HepG2 (cell line): ENCODE results near the gene GPR15LG. TPM values are rescaled to one million over a fixed set of nuclear protein-coding genes. Genes with fewer than 3 reads are reported as not detected.

Source experiments
- ATAC-seq: fragments of 200-7000 bp; cut with Tn5 transposase; 3 replicates; pipeline ENCODE4 v1.9.1; 2020; ENCODE audit warnings: mild to moderate bottlenecking, moderate library complexity
- BruUV-seq: library from RNA; stranded (reverse); fragments of 400-500 nt; replicated peaks from 2 replicates; lab custom pipeline; 2021; lab: Mats Ljungman, UMichigan
- CTCF ChIA-PET: fragments of 300-600 bp; formaldehyde crosslinking; extraction: SDS; loops from one replicate; lab custom pipeline; 2021; ENCODE audit warnings: low total read pairs, inconsistent platforms, low intra/inter-chr PET ratio; lab: Yijun Ruan, JAX
- POLR2A ChIA-PET: fragments of 350-600 bp; sonication (Branson Sonifier 250); formaldehyde crosslinking; loops from one replicate; lab custom pipeline; 2020; ENCODE audit warnings: antibody characterized with exemption, inconsistent platforms; lab: Yijun Ruan, JAX
- DNase-seq: peaks from one replicate; pipeline ENCODE4 v3.0.0-alpha.2; 2015; ENCODE audit warnings: low spot score
- FAIRE-seq: peaks from 3 replicates; lab custom pipeline; 2011; peaks lifted over from hg19 to GRCh38; lab: Jason Lieb, UNC
- H2AFZ ChIP-seq: one replicate; pipeline ENCODE4 v1.6.1; 2011; ENCODE audit warnings: low read length, inconsistent platforms
- H3K27ac ChIP-seq: fragments of 300-600 bp; 3 replicates; pipeline ENCODE4 v1.8.0; 2011; ENCODE audit warnings: mixed run types, mild to moderate bottlenecking, mixed read lengths, low read length, inconsistent platforms; ENCODE audit not compliant: insufficient read depth; ENCODE audit errors: extremely low read length
- H3K27me3 ChIP-seq, 2 experiments: fragments of 200-600 bp in 1 of 2; 2 replicates in 1 of 2; 3 replicates in 1 of 2; pipeline versions ENCODE4 v1.6.0 to v1.8.0; 2011; ENCODE audit warnings: low read length in 2 of 2, mild to moderate bottlenecking in 2 of 2, moderate library complexity in 2 of 2, inconsistent platforms in 1 of 2; ENCODE audit not compliant: insufficient read depth in 2 of 2, control insufficient read depth in 1 of 2
- H3K36me3 ChIP-seq, 2 experiments: fragments of 200-600 bp in 1 of 2; replicated peaks in 1 of 2; 2 replicates in 1 of 2; 3 replicates in 1 of 2; pipeline versions ENCODE4 v1.5.1 to v1.8.0; 2011; ENCODE audit warnings: low read length in 2 of 2, inconsistent platforms in 1 of 2; ENCODE audit not compliant: insufficient read depth in 2 of 2, control insufficient read depth in 1 of 2
- H3K4me1 ChIP-seq: 2 replicates; pipeline ENCODE4 v1.5.1; 2012; ENCODE audit warnings: low read length, inconsistent platforms; ENCODE audit not compliant: insufficient read depth
- H3K4me2 ChIP-seq: 2 replicates; pipeline ENCODE4 v1.6.0; 2011; ENCODE audit warnings: low read depth, low read length, inconsistent platforms
- H3K4me3 ChIP-seq, 3 experiments: fragments of 200-600 bp in 1 of 3; sonication (generic), shearing (Covaris generic) in 1 of 3; replicated peaks in 1 of 3; 2 replicates each; pipeline ENCODE4 v1.5.1; 2011 to 2016; ENCODE audit warnings: low read length in 3 of 3, inconsistent platforms in 2 of 3, low read depth in 2 of 3, mild to moderate bottlenecking in 2 of 3, control low read depth in 1 of 3, mixed read lengths in 1 of 3; ENCODE audit not compliant: insufficient read depth in 1 of 3
- H3K79me2 ChIP-seq: one replicate; pipeline ENCODE4 v1.6.1; 2011; ENCODE audit warnings: low read length, inconsistent platforms; ENCODE audit not compliant: insufficient read depth
- H3K9ac ChIP-seq: 2 replicates; pipeline ENCODE4 v1.6.0; 2011; ENCODE audit warnings: mild to moderate bottlenecking, low read depth, low read length, inconsistent platforms; ENCODE audit not compliant: insufficient read depth
- H3K9me3 ChIP-seq: 2 replicates; pipeline ENCODE4 v1.5.1; 2012; ENCODE audit warnings: mild to moderate bottlenecking, low read length
- H4K20me1 ChIP-seq: 2 replicates; pipeline ENCODE4 v1.6.0; 2011; ENCODE audit warnings: inconsistent platforms, mild to moderate bottlenecking, low read length, moderate library complexity; ENCODE audit not compliant: insufficient read depth
- AKAP8 ChIP-seq: sonication (generic); formaldehyde crosslinking; IDR thresholded peaks from 2 replicates; pipeline ENCODE4 v1.5.1; 2020; ENCODE audit warnings: mild to moderate bottlenecking, missing genetic modification reagents
- ARNT2 ChIP-seq: sonication (generic); formaldehyde crosslinking; IDR thresholded peaks from 2 replicates; pipeline ENCODE4 v1.8.0; 2022; ENCODE audit warnings: mild to moderate bottlenecking, low read depth, missing genetic modification reagents, moderate library complexity
- CBFB ChIP-seq: sonication (generic); formaldehyde crosslinking; IDR thresholded peaks from 2 replicates; pipeline ENCODE4 v1.4.0; 2020; ENCODE audit warnings: missing genetic modification reagents
- EP300 ChIP-seq, 3 experiments: sonication (generic) in 1 of 3; formaldehyde crosslinking in 1 of 3; IDR thresholded peaks; 2 replicates each; pipeline versions ENCODE4 v1.5.1 to v1.6.1; 2011 to 2020; ENCODE audit warnings: low read depth in 2 of 3, low read length in 2 of 3, borderline replicate concordance in 1 of 3, improper control_type of control experiment in 1 of 3, mild to moderate bottlenecking in 1 of 3, missing genetic modification reagents in 1 of 3, moderate library complexity in 1 of 3
- ETV6 ChIP-seq: sonication (generic); formaldehyde crosslinking; conservative IDR thresholded peaks from 2 replicates; pipeline ENCODE4 v1.4.0; 2020; ENCODE audit warnings: missing genetic modification reagents
- HNRNPL ChIP-seq: fragments of 200-400 bp; formaldehyde crosslinking; IDR thresholded peaks from 2 replicates; pipeline ENCODE4 v1.6.1; 2017; ENCODE audit warnings: mild to moderate bottlenecking, low read depth, low read length
- HOXA3 ChIP-seq: sonication (generic); formaldehyde crosslinking; IDR thresholded peaks from 2 replicates; pipeline ENCODE4 v1.5.0; 2020; ENCODE audit warnings: missing genetic modification reagents
- HOXA5 ChIP-seq: sonication (generic); formaldehyde crosslinking; IDR thresholded peaks from 2 replicates; pipeline ENCODE4 v1.4.0; 2020; ENCODE audit warnings: missing genetic modification reagents
- NR2F6 ChIP-seq, 2 experiments: IDR thresholded peaks; 2 replicates each; pipeline ENCODE4 v1.6.1; 2016; ENCODE audit warnings: antibody characterized with exemption in 1 of 2, mild to moderate bottlenecking in 1 of 2
- SETDB1 ChIP-seq: sonication (generic); formaldehyde crosslinking; IDR thresholded peaks from 2 replicates; pipeline ENCODE4 v1.5.1; 2020; ENCODE audit warnings: missing genetic modification reagents, mild to moderate bottlenecking, borderline replicate concordance
- TMF1 ChIP-seq: sonication (generic); formaldehyde crosslinking; IDR thresholded peaks from 2 replicates; pipeline ENCODE4 v1.8.1; 2022; ENCODE audit warnings: low read depth, missing genetic modification reagents
- ZNF232 ChIP-seq: sonication (generic); formaldehyde crosslinking; IDR thresholded peaks from 2 replicates; pipeline ENCODE4 v1.4.0; 2020; ENCODE audit warnings: missing genetic modification reagents, borderline replicate concordance
- ZNF512B ChIP-seq: sonication (generic); formaldehyde crosslinking; IDR thresholded peaks from 2 replicates; pipeline ENCODE4 v1.5.1; 2020; ENCODE audit warnings: missing genetic modification reagents, mild to moderate bottlenecking, borderline replicate concordance
- ZNF674 ChIP-seq: sonication (generic); formaldehyde crosslinking; IDR thresholded peaks from 2 replicates; pipeline ENCODE4 v1.5.0; 2020; ENCODE audit warnings: low read depth, mild to moderate bottlenecking, missing genetic modification reagents
- ZNF83 ChIP-seq: sonication (generic); formaldehyde crosslinking; IDR thresholded peaks from 2 replicates; pipeline ENCODE4 v1.4.0; 2020; ENCODE audit warnings: missing genetic modification reagents, mild to moderate bottlenecking, borderline replicate concordance
- ZNF878 ChIP-seq: sonication (generic); formaldehyde crosslinking; IDR thresholded peaks from 2 replicates; pipeline ENCODE4 v1.8.1; 2023; ENCODE audit warnings: mild to moderate bottlenecking, missing genetic modification reagents, moderate library complexity
- WGBS: methylation state at CpG from one replicate; pipeline ENCODE4 v1.1.6; 2017; ENCODE audit warnings: low lambda C conversion rate; 5-methylcytosine and 5-hydroxymethylcytosine counted together
- in situ Hi-C: cut with HindIII; loops from 2 replicates; pipeline ENCODE4 v1.10.0; 2017; ENCODE audit warnings: low pct_unique_long_range_greater_than_20kb; ENCODE audit not compliant: extremely low pct_ligation_motif_present
- intact Hi-C: fragments of 100-400 bp; cut with micrococcal nuclease; formaldehyde crosslinking; loops from one replicate; pipeline ENCODE4 v1.10.0; 2022; ENCODE audit not compliant: unreplicated experiment
- polyA plus RNA-seq, 8 experiments: library from polyadenylated mRNA; depleted of rRNA in 3 of 8; stranded (reverse) in 7 of 8; unstranded in 1 of 8; fragments of >200 nt; fragmentation: Illumina TruSeq in 4 of 8; extraction: Trizol in 4 of 8; gene quantifications; 2 replicates each; pipeline versions ENCODE4 v1.2.1 to v1.2.3, GENCODE V29; 2011 to 2016; ENCODE audit warnings: low read depth in 4 of 8, missing spikeins in 1 of 8, mixed read lengths in 1 of 8; ENCODE audit not compliant: insufficient read depth in 1 of 8
- total RNA-seq, 5 experiments: library from RNA; depleted of rRNA; stranded (reverse); fragments of >200 nt; fragmentation: Illumina TruSeq; extraction: Trizol; gene quantifications; 2 replicates each; pipeline ENCODE4 v1.2.3, GENCODE V29; 2016; ENCODE audit warnings: low read depth in 1 of 5
- TF ChIP-seq, protein P1 (sequence below): sonication (generic); formaldehyde crosslinking; IDR thresholded peaks from 2 replicates; pipeline ENCODE4 v1.5.0; 2020; ENCODE audit warnings: mild to moderate bottlenecking, missing genetic modification reagents, borderline replicate concordance
- TF ChIP-seq, protein P2 (sequence below): IDR thresholded peaks from 2 replicates; pipeline ENCODE4 v1.6.1; 2018; ENCODE audit warnings: missing genetic modification reagents

Gene GPR15LG
- total and polyA plus RNA-seq, 2 of the 13 experiments (the other 11 are each of a cell fraction or from before 2014, with no cell fraction given): not detected

DNA sequence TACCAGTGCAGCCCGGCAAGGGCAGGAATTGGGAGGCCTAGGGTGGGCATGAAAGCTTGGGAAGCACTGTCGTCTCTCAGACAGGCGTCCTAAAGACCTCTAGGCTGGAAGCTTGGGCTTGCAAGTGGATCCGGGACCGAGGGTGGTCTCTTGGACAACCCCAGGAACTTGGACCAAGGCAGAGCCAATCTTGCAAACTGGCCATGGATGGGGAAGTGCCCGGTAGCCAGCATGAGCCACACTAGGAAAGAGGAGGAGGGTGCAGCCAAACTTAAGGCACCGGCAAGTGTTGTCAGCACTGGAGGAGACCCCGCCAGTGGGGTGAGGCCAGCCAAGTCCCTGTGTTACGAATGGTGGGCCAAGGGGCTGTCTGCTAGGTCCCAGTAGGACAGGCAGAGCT, 43.2 kb downstream of the GPR15LG start:
- Histone ChIP-seq H3K4me2 (no peak overlapping the region), H3K4me3 (no peak overlapping the region), H4K20me1 (no peaks in the 10 kb centered on the region), H3K36me3 (no peaks in the 10 kb centered on the region), H3K79me2 (no peaks in the 10 kb centered on the region), H3K27ac (no peak overlapping the region), H3K9ac (no peak overlapping the region), H3K27me3 (no peaks in the 10 kb centered on the region), H2AFZ (no peak overlapping the region), H3K4me1 (no peaks in the 10 kb centered on the region), H3K9me3 (peaks cover 6% of the 10 kb centered on the region; the same call in 1 of the 2 replicates)
- TF ChIP-seq NR2F6 (IDR thresholded peaks at IDR 0.05) (no peak), NR2F6 (CRISPR knock-in tag; IDR thresholded peaks at IDR 0.05) (no peak), CBFB (CRISPR knock-in tag) (no peak), ZNF83 (CRISPR knock-in tag) (no peak), ZNF878 (no peak), HNRNPL (no peak), SETDB1 (CRISPR knock-in tag) (no peak), ARNT2 (CRISPR knock-in tag) (no peak), ZNF232 (CRISPR knock-in tag) (no peak), TMF1 (CRISPR knock-in tag) (no peak), ZNF674 (no peak), EP300 (IDR thresholded peaks at IDR 0.05; ENCODE audit: low read depth in 2 of 2, low read length in 2 of 2) (no peak), EP300 (CRISPR knock-in tag; IDR thresholded peaks at IDR 0.05; ENCODE audit: borderline replicate concordance) (no peak), AKAP8 (no peak), ETV6 (no peak), HOXA5 (CRISPR knock-in tag) (no peak), ZNF512B (CRISPR knock-in tag) (no peak), HOXA3 (CRISPR knock-in tag) (no peak)
- TF ChIP-seq, protein P1, sequence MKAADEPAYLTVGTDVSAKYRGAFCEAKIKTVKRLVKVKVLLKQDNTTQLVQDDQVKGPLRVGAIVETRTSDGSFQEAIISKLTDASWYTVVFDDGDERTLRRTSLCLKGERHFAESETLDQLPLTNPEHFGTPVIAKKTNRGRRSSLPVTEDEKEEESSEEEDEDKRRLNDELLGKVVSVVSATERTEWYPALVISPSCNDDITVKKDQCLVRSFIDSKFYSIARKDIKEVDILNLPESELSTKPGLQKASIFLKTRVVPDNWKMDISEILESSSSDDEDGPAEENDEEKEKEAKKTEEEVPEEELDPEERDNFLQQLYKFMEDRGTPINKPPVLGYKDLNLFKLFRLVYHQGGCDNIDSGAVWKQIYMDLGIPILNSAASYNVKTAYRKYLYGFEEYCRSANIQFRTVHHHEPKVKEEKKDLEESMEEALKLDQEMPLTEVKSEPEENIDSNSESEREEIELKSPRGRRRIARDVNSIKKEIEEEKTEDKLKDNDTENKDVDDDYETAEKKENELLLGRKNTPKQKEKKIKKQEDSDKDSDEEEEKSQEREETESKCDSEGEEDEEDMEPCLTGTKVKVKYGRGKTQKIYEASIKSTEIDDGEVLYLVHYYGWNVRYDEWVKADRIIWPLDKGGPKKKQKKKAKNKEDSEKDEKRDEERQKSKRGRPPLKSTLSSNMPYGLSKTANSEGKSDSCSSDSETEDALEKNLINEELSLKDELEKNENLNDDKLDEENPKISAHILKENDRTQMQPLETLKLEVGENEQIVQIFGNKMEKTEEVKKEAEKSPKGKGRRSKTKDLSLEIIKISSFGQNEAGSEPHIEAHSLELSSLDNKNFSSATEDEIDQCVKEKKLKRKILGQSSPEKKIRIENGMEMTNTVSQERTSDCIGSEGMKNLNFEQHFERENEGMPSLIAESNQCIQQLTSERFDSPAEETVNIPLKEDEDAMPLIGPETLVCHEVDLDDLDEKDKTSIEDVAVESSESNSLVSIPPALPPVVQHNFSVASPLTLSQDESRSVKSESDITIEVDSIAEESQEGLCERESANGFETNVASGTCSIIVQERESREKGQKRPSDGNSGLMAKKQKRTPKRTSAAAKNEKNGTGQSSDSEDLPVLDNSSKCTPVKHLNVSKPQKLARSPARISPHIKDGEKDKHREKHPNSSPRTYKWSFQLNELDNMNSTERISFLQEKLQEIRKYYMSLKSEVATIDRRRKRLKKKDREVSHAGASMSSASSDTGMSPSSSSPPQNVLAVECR (CRISPR knock-in tag): no peak
- TF ChIP-seq, protein P2, sequence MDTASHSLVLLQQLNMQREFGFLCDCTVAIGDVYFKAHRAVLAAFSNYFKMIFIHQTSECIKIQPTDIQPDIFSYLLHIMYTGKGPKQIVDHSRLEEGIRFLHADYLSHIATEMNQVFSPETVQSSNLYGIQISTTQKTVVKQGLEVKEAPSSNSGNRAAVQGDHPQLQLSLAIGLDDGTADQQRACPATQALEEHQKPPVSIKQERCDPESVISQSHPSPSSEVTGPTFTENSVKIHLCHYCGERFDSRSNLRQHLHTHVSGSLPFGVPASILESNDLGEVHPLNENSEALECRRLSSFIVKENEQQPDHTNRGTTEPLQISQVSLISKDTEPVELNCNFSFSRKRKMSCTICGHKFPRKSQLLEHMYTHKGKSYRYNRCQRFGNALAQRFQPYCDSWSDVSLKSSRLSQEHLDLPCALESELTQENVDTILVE (CRISPR knock-in tag): no peak
- 9% methylated on average over 5 of the region's 9 CpGs for WGBS
- no peak for DNase-seq
- FAIRE-seq: no peak
- ChIA-PET POLR2A (no interaction called here), CTCF (no interaction called here)
- in situ Hi-C loops: no loop called here
- ATAC-seq: no peak
- BruUV-seq: no TSS peak
- intact Hi-C loops: no loop called here
